Nephron (organoid): ENCODE measurements around the gene NUP50.
A peak's percentile ranks its signal among the peaks of the same experiment; 100 is the strongest.

Experiments used
- H3K27ac Mint-ChIP-seq, 3 experiments: 2 replicates each; pipeline ENCODE4 v1.8.0; 2020; ENCODE audit warnings: mixed read lengths in 3 of 3, mild to moderate bottlenecking in 2 of 3, moderate library complexity in 1 of 3
- H3K27me3 Mint-ChIP-seq: 2 replicates; pipeline ENCODE4 v1.8.0; 2021; ENCODE audit warnings: low read depth, mild to moderate bottlenecking, moderate library complexity, mixed read lengths
- H3K36me3 Mint-ChIP-seq: 2 replicates; pipeline ENCODE4 v1.8.0; 2020; ENCODE audit warnings: low read depth, mixed read lengths
- H3K4me1 Mint-ChIP-seq: 2 replicates; pipeline ENCODE4 v1.8.0; 2020; ENCODE audit warnings: mixed read lengths
- H3K4me3 Mint-ChIP-seq, 3 experiments: 2 replicates each; pipeline ENCODE4 v1.8.0; 2020; ENCODE audit warnings: mild to moderate bottlenecking in 3 of 3, mixed read lengths in 3 of 3, moderate library complexity in 2 of 3
- H3K9me3 Mint-ChIP-seq: 2 replicates; pipeline ENCODE4 v1.8.0; 2020; ENCODE audit warnings: mixed read lengths
- TF ChIP-seq, protein P1 (sequence below), 3 experiments: fragments of 200-600 bp; sonication (generic); IDR thresholded peaks; one replicate each; pipeline ENCODE4 v1.5.0; 2021; ENCODE audit warnings: antibody characterized with exemption in 3 of 3; ENCODE audit not compliant: unreplicated experiment in 3 of 3

Gene NUP50

DNA sequence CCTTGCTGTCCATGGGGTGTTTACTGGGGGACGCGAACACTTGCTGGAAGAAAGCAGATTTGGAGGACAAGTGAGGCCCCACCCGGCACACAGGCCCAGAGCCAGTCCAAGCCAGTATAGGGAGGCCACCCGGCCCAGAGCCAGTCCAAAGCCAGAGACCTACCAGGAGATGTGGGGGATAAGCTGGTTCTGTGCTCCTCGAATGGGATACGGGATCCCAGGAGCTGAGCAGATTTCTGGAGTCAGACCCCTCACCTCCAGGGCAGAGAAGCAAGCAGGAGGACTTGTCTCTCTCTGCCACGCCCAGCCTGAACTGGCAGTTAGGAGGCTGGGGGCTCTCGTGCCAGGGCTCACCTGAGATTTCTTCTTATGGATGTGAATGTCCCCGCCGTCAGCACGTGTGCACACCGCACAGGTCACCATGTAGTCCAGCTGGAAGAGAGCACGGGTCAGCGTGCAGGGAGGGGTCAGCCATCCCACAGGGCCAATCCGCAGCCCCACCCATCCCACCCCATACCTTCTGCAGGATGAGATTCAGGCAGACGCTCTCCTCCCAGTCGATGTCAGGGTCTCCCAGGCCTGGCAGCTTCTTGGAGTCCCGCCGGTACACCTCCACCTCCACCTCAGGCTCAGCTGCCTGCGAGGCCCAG lies 41.7 kb downstream of the NUP50 start:
- Mint-ChIP-seq H3K4me1 (peaks cover 35% of the 10 kb centered on the region), H3K27ac (peak overlapping the region in 2 of 3 experiments; percentile 54 to 59), H3K4me3 (no peak overlapping the region), H3K27me3 (peaks cover 11% of the 10 kb centered on the region), H3K36me3 (peaks cover 16% of the 10 kb centered on the region), H3K9me3 (no peaks in the 10 kb centered on the region)
- TF ChIP-seq, protein P1, sequence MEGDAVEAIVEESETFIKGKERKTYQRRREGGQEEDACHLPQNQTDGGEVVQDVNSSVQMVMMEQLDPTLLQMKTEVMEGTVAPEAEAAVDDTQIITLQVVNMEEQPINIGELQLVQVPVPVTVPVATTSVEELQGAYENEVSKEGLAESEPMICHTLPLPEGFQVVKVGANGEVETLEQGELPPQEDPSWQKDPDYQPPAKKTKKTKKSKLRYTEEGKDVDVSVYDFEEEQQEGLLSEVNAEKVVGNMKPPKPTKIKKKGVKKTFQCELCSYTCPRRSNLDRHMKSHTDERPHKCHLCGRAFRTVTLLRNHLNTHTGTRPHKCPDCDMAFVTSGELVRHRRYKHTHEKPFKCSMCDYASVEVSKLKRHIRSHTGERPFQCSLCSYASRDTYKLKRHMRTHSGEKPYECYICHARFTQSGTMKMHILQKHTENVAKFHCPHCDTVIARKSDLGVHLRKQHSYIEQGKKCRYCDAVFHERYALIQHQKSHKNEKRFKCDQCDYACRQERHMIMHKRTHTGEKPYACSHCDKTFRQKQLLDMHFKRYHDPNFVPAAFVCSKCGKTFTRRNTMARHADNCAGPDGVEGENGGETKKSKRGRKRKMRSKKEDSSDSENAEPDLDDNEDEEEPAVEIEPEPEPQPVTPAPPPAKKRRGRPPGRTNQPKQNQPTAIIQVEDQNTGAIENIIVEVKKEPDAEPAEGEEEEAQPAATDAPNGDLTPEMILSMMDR (IDR thresholded peaks at IDR 0.05; ENCODE audit: unreplicated experiment in 3 of 3), result no peak

DNA sequence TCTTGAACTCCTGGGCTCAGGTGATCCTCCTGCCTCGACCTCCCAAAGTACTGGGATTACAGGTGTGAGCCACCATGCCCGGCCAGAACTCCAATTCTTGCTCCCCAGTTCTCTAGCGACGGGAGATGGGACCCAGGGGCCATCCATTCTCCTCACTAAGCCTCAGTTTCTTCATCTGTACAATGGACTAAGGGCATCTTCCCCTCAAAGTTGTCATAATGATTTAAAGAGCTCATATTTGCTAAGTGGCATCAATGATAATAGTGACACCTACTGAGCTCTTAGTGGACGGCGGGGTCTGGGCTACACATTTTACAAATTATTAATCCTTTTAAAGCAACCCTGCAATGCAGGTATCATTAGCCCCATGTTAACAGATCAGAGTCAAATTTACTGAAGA lies 42.5 kb downstream of the NUP50 start:
- no peak overlapping the region for H3K4me3 Mint-ChIP-seq
- TF ChIP-seq, protein P1 (IDR thresholded peaks at IDR 0.05; ENCODE audit: unreplicated experiment in 3 of 3), result no peak
- peak overlapping the region in 1 of 3 experiments; percentile 20 for H3K27ac Mint-ChIP-seq
- peaks cover 11% of the 10 kb centered on the region for H3K27me3 Mint-ChIP-seq
- H3K36me3 Mint-ChIP-seq, result peaks cover 13% of the 10 kb centered on the region
- peaks cover 31% of the 10 kb centered on the region for H3K4me1 Mint-ChIP-seq
- no peaks in the 10 kb centered on the region for H3K9me3 Mint-ChIP-seq

DNA sequence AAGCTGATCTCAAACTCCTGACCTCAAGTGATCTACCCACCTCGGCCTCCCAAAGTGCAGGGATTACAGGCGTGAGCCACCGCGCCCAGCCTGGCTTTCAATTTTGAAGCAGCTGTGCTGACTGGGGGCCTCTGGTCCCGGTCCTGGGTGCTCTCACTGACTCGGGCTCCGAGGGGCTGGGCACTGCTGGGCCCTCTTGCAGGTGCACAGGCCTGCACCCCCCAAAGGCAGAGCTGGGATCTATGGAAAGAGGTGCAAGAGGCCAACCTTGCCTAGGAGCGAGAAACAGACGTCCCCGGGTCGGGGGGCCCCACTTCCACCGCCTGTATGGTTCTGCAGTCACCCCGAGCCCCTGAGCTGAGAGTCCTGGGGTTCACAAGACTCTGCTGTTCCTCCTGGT lies 43.8 kb downstream of the NUP50 start:
- Mint-ChIP-seq H3K36me3 (peaks cover 8% of the 10 kb centered on the region), H3K4me3 (no peak overlapping the region), H3K27ac (no peak overlapping the region), H3K27me3 (peaks cover 12% of the 10 kb centered on the region), H3K4me1 (peaks cover 32% of the 10 kb centered on the region), H3K9me3 (no peaks in the 10 kb centered on the region)
- TF ChIP-seq, protein P1 (IDR thresholded peaks at IDR 0.05; ENCODE audit: unreplicated experiment in 3 of 3), result no peak

DNA sequence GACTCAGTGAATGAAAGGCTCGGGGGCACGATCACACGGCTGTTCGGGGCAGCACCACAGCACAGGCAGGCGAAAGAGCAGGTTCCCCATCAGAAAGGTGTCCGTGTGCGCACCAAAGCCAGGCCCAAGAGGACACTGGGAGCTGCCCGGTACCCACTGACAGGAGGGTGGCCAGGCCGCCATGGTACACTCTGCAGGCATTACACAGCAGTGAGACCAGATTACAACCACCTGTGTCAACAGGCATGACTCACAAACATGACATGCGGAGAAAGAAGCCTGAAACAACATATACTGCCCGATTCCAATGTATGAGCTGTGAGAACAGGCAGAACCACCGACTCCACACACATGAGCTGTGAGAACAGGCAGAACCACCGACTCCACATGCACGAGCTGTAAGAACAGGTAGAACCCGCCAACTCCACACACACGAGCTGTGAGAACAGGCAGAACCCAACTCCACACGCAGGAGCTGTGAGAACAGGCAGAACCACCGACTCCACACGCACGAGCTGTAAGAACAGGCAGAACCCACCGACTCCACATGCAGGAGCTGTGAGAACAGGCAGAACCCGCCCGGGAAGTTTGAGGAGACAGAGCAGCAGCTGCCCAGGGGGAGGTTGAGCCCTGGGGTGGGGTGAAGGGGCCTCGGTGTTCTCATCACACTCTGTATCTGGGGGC lies 44.4 kb downstream of the NUP50 start:
- H3K4me1 Mint-ChIP-seq, result peaks cover 32% of the 10 kb centered on the region
- H3K27me3 Mint-ChIP-seq, result peaks cover 15% of the 10 kb centered on the region
- TF ChIP-seq, protein P1 (IDR thresholded peaks at IDR 0.05; ENCODE audit: unreplicated experiment in 3 of 3), result no peak
- no peaks in the 10 kb centered on the region for H3K9me3 Mint-ChIP-seq
- H3K36me3 Mint-ChIP-seq, result peaks cover 8% of the 10 kb centered on the region
- H3K4me3 Mint-ChIP-seq, result no peak overlapping the region
- H3K27ac Mint-ChIP-seq, result peak overlapping the region in 2 of 3 experiments; percentile 14 to 47

DNA sequence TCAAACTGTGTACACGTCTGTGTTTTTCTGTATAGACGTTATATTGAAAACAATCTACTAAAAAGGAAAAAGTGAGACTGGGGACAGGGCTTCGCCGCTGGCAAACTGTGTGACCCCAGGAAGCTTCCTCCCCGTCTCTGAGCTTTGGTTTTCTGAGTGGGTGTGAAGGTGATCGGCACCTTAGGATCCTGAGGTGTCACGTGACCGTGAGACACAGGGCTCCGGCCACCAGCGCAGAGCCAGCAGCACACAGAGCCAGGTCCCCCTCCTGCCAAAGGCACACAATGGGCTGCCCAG lies 44.9 kb downstream of the NUP50 start:
- Mint-ChIP-seq H3K27ac (no peak overlapping the region), H3K4me3 (no peak overlapping the region)

More for the DNA sequence above, 44.9 kb downstream of the NUP50 start:
- TF ChIP-seq, protein P1 (IDR thresholded peaks at IDR 0.05; ENCODE audit: unreplicated experiment in 3 of 3), result no peak
- peaks cover 32% of the 10 kb centered on the region for H3K4me1 Mint-ChIP-seq
- H3K36me3 Mint-ChIP-seq, result peaks cover 8% of the 10 kb centered on the region
- peaks cover 17% of the 10 kb centered on the region for H3K27me3 Mint-ChIP-seq
- H3K9me3 Mint-ChIP-seq, result no peaks in the 10 kb centered on the region
